ENCODE data around the gene LMO4. TPM values are rescaled to one million over a fixed set of nuclear protein-coding genes. Genes with fewer than 3 reads are reported as not detected.

Gene LMO4
- total and polyA plus RNA-seq, 2 of the 13 experiments (the other 11 are each of a cell fraction or from before 2014, with no cell fraction given): 19.3 to 49.9 TPM

- TF ChIP-seq ZNF800 (CRISPR knock-in tag; IDR thresholded peaks at IDR 0.05): no peak
- no peak for TF ChIP-seq SP4 (CRISPR knock-in tag; IDR thresholded peaks at IDR 0.05)
- no peak for TF ChIP-seq ZBTB25 (CRISPR knock-in tag; IDR thresholded peaks at IDR 0.05)
- no peak for TF ChIP-seq ZNF20 (CRISPR knock-in tag; IDR thresholded peaks at IDR 0.05)
- no peak for TF ChIP-seq XBP1 (CRISPR knock-in tag; IDR thresholded peaks at IDR 0.05)
- TF ChIP-seq ZSCAN9 (CRISPR knock-in tag; IDR thresholded peaks at IDR 0.05; ENCODE audit: borderline replicate concordance): no peak
- TF ChIP-seq, protein P1, sequence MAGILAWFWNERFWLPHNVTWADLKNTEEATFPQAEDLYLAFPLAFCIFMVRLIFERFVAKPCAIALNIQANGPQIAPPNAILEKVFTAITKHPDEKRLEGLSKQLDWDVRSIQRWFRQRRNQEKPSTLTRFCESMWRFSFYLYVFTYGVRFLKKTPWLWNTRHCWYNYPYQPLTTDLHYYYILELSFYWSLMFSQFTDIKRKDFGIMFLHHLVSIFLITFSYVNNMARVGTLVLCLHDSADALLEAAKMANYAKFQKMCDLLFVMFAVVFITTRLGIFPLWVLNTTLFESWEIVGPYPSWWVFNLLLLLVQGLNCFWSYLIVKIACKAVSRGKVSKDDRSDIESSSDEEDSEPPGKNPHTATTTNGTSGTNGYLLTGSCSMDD (CRISPR knock-in tag; IDR thresholded peaks at IDR 0.05): no peak
- no peak for TF ChIP-seq TCF7 (IDR thresholded peaks at IDR 0.05; ENCODE audit: low read depth)
- TF ChIP-seq TEAD3 (CRISPR knock-in tag; optimal IDR thresholded peaks at IDR 0.05; ENCODE audit: borderline replicate concordance): no peak
- no peak for TF ChIP-seq ZNF331 (CRISPR knock-in tag; IDR thresholded peaks at IDR 0.05)
- TF ChIP-seq, protein P2, sequence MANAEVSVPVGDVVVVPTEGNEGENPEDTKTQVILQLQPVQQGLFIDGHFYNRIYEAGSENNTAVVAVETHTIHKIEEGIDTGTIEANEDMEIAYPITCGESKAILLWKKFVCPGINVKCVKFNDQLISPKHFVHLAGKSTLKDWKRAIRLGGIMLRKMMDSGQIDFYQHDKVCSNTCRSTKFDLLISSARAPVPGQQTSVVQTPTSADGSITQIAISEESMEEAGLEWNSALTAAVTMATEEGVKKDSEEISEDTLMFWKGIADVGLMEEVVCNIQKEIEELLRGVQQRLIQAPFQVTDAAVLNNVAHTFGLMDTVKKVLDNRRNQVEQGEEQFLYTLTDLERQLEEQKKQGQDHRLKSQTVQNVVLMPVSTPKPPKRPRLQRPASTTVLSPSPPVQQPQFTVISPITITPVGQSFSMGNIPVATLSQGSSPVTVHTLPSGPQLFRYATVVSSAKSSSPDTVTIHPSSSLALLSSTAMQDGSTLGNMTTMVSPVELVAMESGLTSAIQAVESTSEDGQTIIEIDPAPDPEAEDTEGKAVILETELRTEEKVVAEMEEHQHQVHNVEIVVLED (CRISPR knock-in tag; IDR thresholded peaks at IDR 0.05; ENCODE audit: borderline replicate concordance): no peak
- TF ChIP-seq, protein P3, sequence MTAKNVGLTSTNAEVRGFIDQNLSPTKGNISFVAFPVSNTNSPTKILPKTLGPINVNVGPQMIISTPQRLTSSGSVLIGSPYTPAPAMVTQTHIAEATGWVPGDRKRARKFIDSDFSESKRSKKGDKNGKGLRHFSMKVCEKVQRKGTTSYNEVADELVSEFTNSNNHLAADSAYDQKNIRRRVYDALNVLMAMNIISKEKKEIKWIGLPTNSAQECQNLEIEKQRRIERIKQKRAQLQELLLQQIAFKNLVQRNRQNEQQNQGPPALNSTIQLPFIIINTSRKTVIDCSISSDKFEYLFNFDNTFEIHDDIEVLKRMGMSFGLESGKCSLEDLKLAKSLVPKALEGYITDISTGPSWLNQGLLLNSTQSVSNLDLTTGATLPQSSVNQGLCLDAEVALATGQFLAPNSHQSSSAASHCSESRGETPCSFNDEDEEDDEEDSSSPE (CRISPR knock-in tag; IDR thresholded peaks at IDR 0.05): peak; percentile 31; the same call in 1 of the 2 replicates
- no peak for TF ChIP-seq ZNF34 (CRISPR knock-in tag; IDR thresholded peaks at IDR 0.05; ENCODE audit: borderline replicate concordance)
- TF ChIP-seq POLR2A (IDR thresholded peaks at IDR 0.05; ENCODE audit: insufficient read depth in 1 of 2, low read depth in 2 of 2, low read length in 2 of 2): no peak; a peak in 2 of 4 replicates
- TF ChIP-seq HNF1A (IDR thresholded peaks at IDR 0.05; ENCODE audit: low read depth): no peak
- TF ChIP-seq HNF1A (CRISPR knock-in tag; IDR thresholded peaks at IDR 0.05; ENCODE audit: borderline replicate concordance): peak; percentile 36; the same call in 1 of the 2 replicates
- TF ChIP-seq ZNF546 (CRISPR knock-in tag; conservative IDR thresholded peaks at IDR 0.05): no peak
- peak; percentile 53; the same call in 1 of the 2 replicates for TF ChIP-seq SIN3A (IDR thresholded peaks at IDR 0.05; ENCODE audit: borderline replicate concordance, low read depth, low read length)
Measured at GRCh38 chr1:87331365-87332241, 2.9 kb downstream of the LMO4 start (continued).
